Hepatocyte (in vitro differentiated cells): ENCODE data around the gene ZNF473. TPM values are rescaled to one million over a fixed set of nuclear protein-coding genes. Genes with fewer than 3 reads are reported as not detected.

ENCODE experiments used
- DNase-seq: peaks from one replicate; pipeline ENCODE4 v3.0.0-alpha.2; 2016; ENCODE audit warnings: low spot score
- H2AFZ ChIP-seq: fragments of 200-600 bp; sonication (generic); 2 replicates; pipeline ENCODE4 v1.6.0; 2016; ENCODE audit warnings: antibody characterized with exemption, mild to moderate bottlenecking
- H3K27ac ChIP-seq: fragments of 200-600 bp; sonication (generic); 2 replicates; pipeline ENCODE4 v1.5.1; 2016; ENCODE audit warnings: mild to moderate bottlenecking
- H3K27me3 ChIP-seq: fragments of 200-600 bp; sonication (generic); 2 replicates; pipeline ENCODE4 v1.6.1; 2016
- H3K36me3 ChIP-seq: fragments of 200-600 bp; sonication (generic); replicated peaks from 2 replicates; pipeline ENCODE4 v1.5.1; 2016; ENCODE audit warnings: low read depth; ENCODE audit not compliant: insufficient read depth
- H3K4me1 ChIP-seq: fragments of 200-600 bp; sonication (generic); 2 replicates; pipeline ENCODE4 v1.5.1; 2016; ENCODE audit warnings: mild to moderate bottlenecking, moderate library complexity; ENCODE audit not compliant: insufficient read depth
- H3K4me2 ChIP-seq: fragments of 200-600 bp; sonication (generic); 2 replicates; pipeline ENCODE4 v1.6.0; 2016
- H3K4me3 ChIP-seq: fragments of 200-600 bp; sonication (generic); 2 replicates; pipeline ENCODE4 v1.5.1; 2016; ENCODE audit warnings: mild to moderate bottlenecking
- H3K79me2 ChIP-seq: fragments of 200-600 bp; sonication (generic); 2 replicates; pipeline ENCODE4 v1.6.0; 2017; ENCODE audit warnings: mild to moderate bottlenecking
- H3K9me2 ChIP-seq: fragments of 200-600 bp; sonication (generic); replicated peaks from 2 replicates; pipeline ENCODE4 v1.6.0; 2017; ENCODE audit warnings: mild to moderate bottlenecking; ENCODE audit not compliant: insufficient read depth
- H3K9me3 ChIP-seq: fragments of 200-600 bp; sonication (generic); 2 replicates; pipeline ENCODE4 v1.5.1; 2016; ENCODE audit warnings: low read depth, mild to moderate bottlenecking
- H4K20me1 ChIP-seq: fragments of 200-600 bp; sonication (generic); 2 replicates; pipeline ENCODE4 v1.6.0; 2016; ENCODE audit warnings: mild to moderate bottlenecking; ENCODE audit not compliant: insufficient read depth, poor library complexity, severe bottlenecking
- CTCF ChIP-seq: fragments of 200-600 bp; sonication (generic); IDR thresholded peaks from 2 replicates; pipeline ENCODE4 v1.5.1; 2016; ENCODE audit warnings: antibody characterized with exemption, mild to moderate bottlenecking; ENCODE audit not compliant: poor library complexity
- EZH2 ChIP-seq: fragments of 200-600 bp; sonication (generic); IDR thresholded peaks from 2 replicates; pipeline ENCODE4 v1.6.1; 2016; ENCODE audit warnings: antibody characterized with exemption, mild to moderate bottlenecking, borderline replicate concordance
- EZH2phosphoT487 ChIP-seq: fragments of 200-600 bp; sonication (generic); IDR thresholded peaks from one replicate; pipeline ENCODE4 v1.6.1; 2018; ENCODE audit warnings: antibody characterized with exemption, mild to moderate bottlenecking, low read depth, moderate library complexity; ENCODE audit not compliant: unreplicated experiment, severe bottlenecking
- WGBS: methylation state at CpG from one replicate; pipeline ENCODE4 v1.1.6; 2016; ENCODE audit warnings: low lambda C conversion rate; ENCODE audit errors: missing lambda C conversion rate; 5-methylcytosine and 5-hydroxymethylcytosine counted together
- polyA plus RNA-seq: library from polyadenylated mRNA; unstranded; fragments of >200 nt; fragmentation: Nextera tagmentation; extraction: Ambion mirVana; gene quantifications from 2 replicates; pipeline ENCODE4 v1.2.1, GENCODE V29; 2016
- total RNA-seq: library from RNA; depleted of rRNA; stranded (reverse); fragments of >200 nt; gene quantifications from 2 replicates; pipeline ENCODE4 v1.2.3, GENCODE V29; 2014

Gene ZNF473
- total and polyA plus RNA-seq, 2 experiments from 2014 or later: 4.4 to 5.3 TPM

- Histone ChIP-seq H3K4me1 (no peaks in the 10 kb centered on the region), H3K4me2 (no peak overlapping the region), H2AFZ (no peak overlapping the region), H3K9me3 (no peaks in the 10 kb centered on the region), H3K27me3 (no peaks in the 10 kb centered on the region), H3K4me3 (no peak overlapping the region), H3K36me3 (no peaks in the 10 kb centered on the region), H3K79me2 (no peaks in the 10 kb centered on the region), H4K20me1 (no peaks in the 10 kb centered on the region), H3K27ac (peak overlapping the region; percentile 23), H3K9me2 (no peaks in the 10 kb centered on the region)
- peak; percentile 40 for DNase-seq
- TF ChIP-seq CTCF (no peak), EZH2phosphoT487 (no peak), EZH2 (no peak)
- WGBS: 94% methylated on average over 11 of the region's 11 CpGs
Observed at GRCh38 chr19:50003810-50004419, 21.9 kb upstream of the ZNF473 start.

- no peak for DNase-seq
- 97% methylated on average over 12 of the region's 12 CpGs for WGBS
- Histone ChIP-seq H2AFZ (no peak overlapping the region), H3K9me3 (no peaks in the 10 kb centered on the region), H3K4me3 (no peak overlapping the region), H4K20me1 (no peaks in the 10 kb centered on the region), H3K36me3 (no peaks in the 10 kb centered on the region), H3K4me1 (no peaks in the 10 kb centered on the region), H3K9me2 (no peaks in the 10 kb centered on the region), H3K4me2 (no peak overlapping the region), H3K27ac (no peak overlapping the region), H3K79me2 (no peaks in the 10 kb centered on the region), H3K27me3 (no peaks in the 10 kb centered on the region)
- no peak for TF ChIP-seq EZH2
- no peak for TF ChIP-seq CTCF
- no peak for TF ChIP-seq EZH2phosphoT487
Observed at GRCh38 chr19:50005428-50005827, 20.4 kb upstream of the ZNF473 start.

- H3K4me3 ChIP-seq: no peak overlapping the region
- H3K27me3 ChIP-seq: no peaks in the 10 kb centered on the region
- H3K79me2 ChIP-seq: no peaks in the 10 kb centered on the region
- TF ChIP-seq EZH2 (no peak), CTCF (no peak), EZH2phosphoT487 (no peak)
- no peaks in the 10 kb centered on the region for H3K36me3 ChIP-seq
- H3K9me3 ChIP-seq: no peaks in the 10 kb centered on the region
- H3K27ac ChIP-seq: no peak overlapping the region
- H3K4me1 ChIP-seq: no peaks in the 10 kb centered on the region
- DNase-seq: no peak
- H3K9me2 ChIP-seq: no peaks in the 10 kb centered on the region
- H2AFZ ChIP-seq: no peak overlapping the region
- no peak overlapping the region for H3K4me2 ChIP-seq
- no peaks in the 10 kb centered on the region for H4K20me1 ChIP-seq
- 89% methylated on average over 10 of the region's 10 CpGs for WGBS
Observed at GRCh38 chr19:50007170-50007569, 18.6 kb upstream of the ZNF473 start.
